Mucosa of descending colon (tissue), 3 donors: Measurements from ENCODE around the gene SEPTIN2. TPM values are rescaled to one million over a fixed set of nuclear protein-coding genes. Genes with fewer than 3 reads are reported as not detected.
"Not testable (repeated sequence)": the region's sequence is repeated elsewhere in the genome, so short reads cannot be mapped to it uniquely, and the experiment has no call there.

Experiments
- ATAC-seq: fragments of 200-7000 bp; cut with Tn5 transposase; one replicate; pipeline ENCODE4 v1.9.1; 2020; ENCODE audit warnings: mild to moderate bottlenecking, moderate library complexity
- DNase-seq, 3 donors: peaks; one replicate each; pipeline ENCODE4 v3.0.0-alpha.2; 2020
- H3K36me3 ChIP-seq: fragments of 200-600 bp; one replicate; pipeline ENCODE4 v1.8.0; 2021; ENCODE audit warnings: low read depth, mild to moderate bottlenecking
- H3K4me1 ChIP-seq: fragments of 200-600 bp; one replicate; pipeline ENCODE4 v1.8.0; 2021; ENCODE audit warnings: low read depth, mild to moderate bottlenecking
- H3K4me3 ChIP-seq: fragments of 200-600 bp; one replicate; pipeline ENCODE4 v1.8.0; 2021; ENCODE audit warnings: mild to moderate bottlenecking
- H3K9me3 ChIP-seq: fragments of 200-600 bp; one replicate; pipeline ENCODE4 v1.8.0; 2021; ENCODE audit warnings: mild to moderate bottlenecking
- intact Hi-C, 2 donors: fragments of 100-400 bp; cut with DNase I in 1 of 2; cut with micrococcal nuclease in 1 of 2; formaldehyde crosslinking; loops; one replicate each; pipeline versions ENCODE4 v1.11.0 to v1.11.1; 2022; cut with DNase I, micrococcal nuclease
- total RNA-seq, 3 donors: library from RNA; stranded (reverse); fragmentation: NEBNext Ultra II Directional in 2 of 3; extraction: Animal tissue kit (Norgen Biotek cat#: 25700) in 2 of 3; gene quantifications; one replicate each; pipeline versions ENCODE4 v1.2.1 to v1.2.4, GENCODE V29; 2021 to 2023
- TF ChIP-seq, protein P1 (sequence below): fragments of 200-600 bp; IDR thresholded peaks from one replicate; pipeline ENCODE4 v1.8.0; 2022; ENCODE audit warnings: antibody characterized with exemption, mild to moderate bottlenecking
- donor health status: DM: no; HTN: no; CAD: no; lungs with moderate emphysema.
- donor health status: DM: no; HTN: no; CAD: no.
- donor health status: DM: no; HTN: yes; CAD: no.

SEPTIN2 gene
- total RNA-seq, 3 donors from 2014 or later = 185 to 262 (median 221) TPM

DNA sequence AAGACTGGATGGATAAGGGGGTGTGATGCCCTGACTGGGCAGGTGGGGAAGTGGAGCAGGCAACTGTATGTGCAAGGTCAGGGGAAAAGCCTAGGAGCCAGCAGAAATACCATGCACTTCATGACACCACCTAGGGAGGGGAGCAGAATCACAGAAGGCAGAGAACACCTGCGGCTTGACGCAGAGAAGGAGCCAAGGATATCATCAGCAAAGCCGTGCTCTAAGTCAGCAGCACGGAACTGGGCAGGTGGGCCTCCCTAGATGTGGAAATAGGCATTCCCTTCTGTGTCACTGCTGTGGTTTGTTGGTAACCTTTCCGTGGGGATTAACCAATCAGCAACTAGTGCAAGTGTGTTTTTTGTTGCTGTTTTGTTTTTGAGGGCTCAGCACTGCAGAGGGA lies 41.6 kb upstream of the SEPTIN2 start:
- ATAC-seq (no peak), DNase-seq (no peak)
- peaks cover 14% of the 10 kb centered on the region for H3K4me1 ChIP-seq
- H3K4me3 ChIP-seq = no peak overlapping the region
- TF ChIP-seq, protein P1, sequence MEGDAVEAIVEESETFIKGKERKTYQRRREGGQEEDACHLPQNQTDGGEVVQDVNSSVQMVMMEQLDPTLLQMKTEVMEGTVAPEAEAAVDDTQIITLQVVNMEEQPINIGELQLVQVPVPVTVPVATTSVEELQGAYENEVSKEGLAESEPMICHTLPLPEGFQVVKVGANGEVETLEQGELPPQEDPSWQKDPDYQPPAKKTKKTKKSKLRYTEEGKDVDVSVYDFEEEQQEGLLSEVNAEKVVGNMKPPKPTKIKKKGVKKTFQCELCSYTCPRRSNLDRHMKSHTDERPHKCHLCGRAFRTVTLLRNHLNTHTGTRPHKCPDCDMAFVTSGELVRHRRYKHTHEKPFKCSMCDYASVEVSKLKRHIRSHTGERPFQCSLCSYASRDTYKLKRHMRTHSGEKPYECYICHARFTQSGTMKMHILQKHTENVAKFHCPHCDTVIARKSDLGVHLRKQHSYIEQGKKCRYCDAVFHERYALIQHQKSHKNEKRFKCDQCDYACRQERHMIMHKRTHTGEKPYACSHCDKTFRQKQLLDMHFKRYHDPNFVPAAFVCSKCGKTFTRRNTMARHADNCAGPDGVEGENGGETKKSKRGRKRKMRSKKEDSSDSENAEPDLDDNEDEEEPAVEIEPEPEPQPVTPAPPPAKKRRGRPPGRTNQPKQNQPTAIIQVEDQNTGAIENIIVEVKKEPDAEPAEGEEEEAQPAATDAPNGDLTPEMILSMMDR = no peak
- H3K9me3 ChIP-seq = no peaks in the 10 kb centered on the region
- no peaks in the 10 kb centered on the region for H3K36me3 ChIP-seq
- intact Hi-C loops = no loop called here

DNA sequence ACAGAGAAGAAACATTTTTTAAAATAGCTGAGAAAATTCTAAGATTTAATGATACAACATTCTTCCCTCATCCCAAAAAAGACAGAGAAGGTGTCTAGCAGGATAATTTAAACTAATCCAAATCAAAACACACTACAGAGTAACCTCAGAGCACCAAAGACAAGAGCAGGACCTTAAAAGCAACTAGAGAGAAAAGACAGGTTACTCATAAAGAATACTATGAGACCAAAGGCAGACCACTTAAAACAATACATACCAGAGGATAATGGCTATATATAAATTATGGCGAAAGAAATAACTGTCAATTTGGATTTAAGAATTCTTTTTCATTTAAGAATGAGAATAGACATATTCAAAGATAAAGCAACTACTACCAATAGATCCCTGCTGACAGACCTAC lies 40.2 kb upstream of the SEPTIN2 start:
- intact Hi-C loops = no loop called here
- no peak for ATAC-seq
- TF ChIP-seq, protein P1 = no peak

DNA sequence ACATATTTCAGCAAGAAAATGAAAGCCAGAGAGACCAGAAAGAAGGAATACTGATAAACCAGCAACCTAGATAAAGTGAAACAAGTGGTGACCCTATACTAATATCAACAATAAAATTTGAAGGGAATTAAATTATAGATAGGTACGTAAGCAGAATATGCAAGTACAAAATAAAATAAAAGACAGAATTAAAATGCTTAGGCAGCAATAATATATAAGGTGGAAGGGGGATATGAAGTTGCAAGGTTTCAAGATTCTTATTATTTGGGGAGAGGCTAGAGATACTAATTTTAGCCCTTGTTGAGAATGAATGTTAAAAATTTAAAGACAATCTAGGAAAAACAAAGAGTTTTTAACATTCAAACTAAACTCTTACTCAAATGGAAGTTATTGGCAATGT lies 39.8 kb upstream of the SEPTIN2 start:
- Histone ChIP-seq H3K36me3 (no peaks in the 10 kb centered on the region), H3K9me3 (no peaks in the 10 kb centered on the region), H3K4me3 (no peak overlapping the region), H3K4me1 (peaks cover 7% of the 10 kb centered on the region)
- ATAC-seq = no peak
- TF ChIP-seq, protein P1 = no peak
- no peak for DNase-seq
- intact Hi-C loops = no loop called here

More for the DNA sequence above, 40.2 kb upstream of the SEPTIN2 start:
- Histone ChIP-seq H3K4me3 (no peak overlapping the region), H3K9me3 (no peaks in the 10 kb centered on the region), H3K36me3 (no peaks in the 10 kb centered on the region), H3K4me1 (peaks cover 11% of the 10 kb centered on the region)
- no peak for DNase-seq

DNA sequence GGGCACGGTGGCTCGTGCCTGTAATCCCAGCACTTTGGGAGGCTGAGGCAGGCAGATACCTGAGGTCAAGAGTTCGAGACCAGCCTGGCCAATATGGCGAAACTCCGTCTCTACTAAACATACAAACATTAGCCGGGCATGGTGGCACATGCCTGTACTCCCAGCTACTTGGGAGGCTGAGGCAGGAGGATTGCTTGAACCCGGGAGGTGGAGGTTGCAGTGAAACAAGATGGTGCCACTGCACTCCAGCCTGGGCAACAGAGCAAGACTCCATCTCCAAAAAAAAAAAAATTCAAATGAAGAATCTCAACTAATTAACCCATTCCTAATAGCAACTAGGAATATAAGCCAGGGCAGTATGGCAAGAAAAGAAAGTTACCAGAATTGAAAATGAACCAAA lies 37.4 kb upstream of the SEPTIN2 start:
- H3K4me3 ChIP-seq, ATAC-seq, H3K36me3 ChIP-seq, DNase-seq, intact Hi-C loops, H3K9me3 ChIP-seq, H3K4me1 ChIP-seq: not testable (repeated sequence)

DNA sequence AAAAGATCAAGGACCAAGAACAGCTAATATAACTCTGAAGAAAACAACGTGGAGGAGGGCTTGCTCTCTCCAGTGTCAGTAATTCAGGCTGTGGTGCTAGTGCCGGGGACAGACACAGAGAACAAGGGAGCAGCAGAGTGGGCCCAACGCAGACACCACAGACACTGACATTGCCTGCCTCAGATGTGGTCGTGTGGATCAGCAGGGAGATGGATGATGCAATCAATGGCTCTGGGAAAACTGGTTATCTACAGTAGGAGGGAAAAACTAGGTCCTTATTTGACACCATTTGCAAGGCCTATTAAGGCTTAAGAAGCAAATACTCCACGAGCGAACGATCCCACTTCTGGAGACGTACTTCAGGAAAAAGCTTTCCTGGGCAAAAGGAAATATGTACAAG lies 36.3 kb upstream of the SEPTIN2 start:
- no peak for DNase-seq
- Histone ChIP-seq H3K4me1 (no peaks in the 10 kb centered on the region), H3K36me3 (no peaks in the 10 kb centered on the region), H3K4me3 (no peak overlapping the region), H3K9me3 (no peaks in the 10 kb centered on the region)
- TF ChIP-seq, protein P1 = no peak
- intact Hi-C loops = no loop called here
- ATAC-seq = no peak

DNA sequence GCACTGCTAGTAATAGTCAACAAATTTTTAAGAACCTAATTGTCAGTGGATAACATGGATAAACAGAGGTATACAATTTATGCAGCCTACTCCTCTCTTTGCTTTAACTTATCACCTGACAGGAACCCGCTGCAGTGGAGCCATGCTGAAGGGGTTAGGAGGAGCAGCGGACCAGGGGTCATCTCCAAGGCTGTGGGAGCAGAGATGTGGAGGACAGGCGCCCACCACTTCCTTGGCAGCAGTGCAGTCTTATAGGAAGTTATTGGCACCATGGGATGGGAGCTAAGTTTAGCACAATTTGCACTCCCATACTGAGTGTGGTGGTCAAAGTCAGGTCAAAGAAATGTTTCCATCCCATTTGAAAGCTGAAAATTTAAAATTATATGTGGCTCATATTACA lies 35.9 kb upstream of the SEPTIN2 start:
- TF ChIP-seq, protein P1 = no peak
- no peaks in the 10 kb centered on the region for H3K9me3 ChIP-seq

More for the DNA sequence above, 35.9 kb upstream of the SEPTIN2 start:
- DNase-seq (no peak), ATAC-seq (no peak)
- intact Hi-C loops = no loop called here
- Histone ChIP-seq H3K4me3 (no peak overlapping the region), H3K36me3 (no peaks in the 10 kb centered on the region), H3K4me1 (no peaks in the 10 kb centered on the region)
